Activated CD4-positive, alpha-beta T cell treated with anti-CD3 and anti-CD28 coated beads for 36 hours (primary cell): ENCODE results near the gene ANKS3. TPM values are rescaled to one million over a fixed set of nuclear protein-coding genes. Genes with fewer than 3 reads are reported as not detected.

Source experiments
- ATAC-seq: fragments of 200-7000 bp; cut with Tn5 transposase; one replicate; pipeline ENCODE4 v1.10.0; 2021; ENCODE audit warnings: mild to moderate bottlenecking, moderate library complexity
- CTCF ChIA-PET: fragments of 350-600 bp; sonication (Branson Sonifier 250); formaldehyde crosslinking; loops from one replicate; lab custom pipeline; 2021; ENCODE audit warnings: antibody characterized with exemption; lab: Charles Lee
- POLR2A ChIA-PET: fragments of 350-600 bp; sonication (Branson Sonifier 250); formaldehyde crosslinking; loops from one replicate; lab custom pipeline; 2021; ENCODE audit warnings: antibody characterized with exemption, inconsistent platforms; lab: Charles Lee
- DNase-seq: peaks from one replicate; pipeline ENCODE4 v3.0.0-alpha.2; 2020
- H3K27ac Mint-ChIP-seq: one replicate; pipeline ENCODE4 v1.8.0; 2021; ENCODE audit warnings: mixed read lengths
- H3K27me3 Mint-ChIP-seq: one replicate; pipeline ENCODE4 v1.8.0; 2021; ENCODE audit warnings: mixed read lengths
- H3K36me3 Mint-ChIP-seq: one replicate; pipeline ENCODE4 v1.8.0; 2021; ENCODE audit warnings: low read depth, mixed read lengths
- H3K4me1 Mint-ChIP-seq: one replicate; pipeline ENCODE4 v1.8.0; 2021; ENCODE audit warnings: mixed read lengths
- H3K4me3 Mint-ChIP-seq: one replicate; pipeline ENCODE4 v1.8.0; 2021; ENCODE audit warnings: mild to moderate bottlenecking, moderate library complexity, mixed read lengths
- H3K9me3 Mint-ChIP-seq: one replicate; pipeline ENCODE4 v1.8.0; 2021; ENCODE audit warnings: low read depth, mixed read lengths
- intact Hi-C, 2 experiments: fragments of 100-400 bp; cut with DNase I in 1 of 2; cut with micrococcal nuclease in 1 of 2; formaldehyde crosslinking; loops; one replicate each; pipeline versions ENCODE4 v1.14.2 to v1.15.1; 2022 to 2024; cut with DNase I, micrococcal nuclease
- total RNA-seq, 2 experiments: library from RNA; stranded (reverse); gene quantifications; one replicate each; pipeline ENCODE4 v1.2.3, GENCODE V29; 2021

Gene ANKS3, protein sequence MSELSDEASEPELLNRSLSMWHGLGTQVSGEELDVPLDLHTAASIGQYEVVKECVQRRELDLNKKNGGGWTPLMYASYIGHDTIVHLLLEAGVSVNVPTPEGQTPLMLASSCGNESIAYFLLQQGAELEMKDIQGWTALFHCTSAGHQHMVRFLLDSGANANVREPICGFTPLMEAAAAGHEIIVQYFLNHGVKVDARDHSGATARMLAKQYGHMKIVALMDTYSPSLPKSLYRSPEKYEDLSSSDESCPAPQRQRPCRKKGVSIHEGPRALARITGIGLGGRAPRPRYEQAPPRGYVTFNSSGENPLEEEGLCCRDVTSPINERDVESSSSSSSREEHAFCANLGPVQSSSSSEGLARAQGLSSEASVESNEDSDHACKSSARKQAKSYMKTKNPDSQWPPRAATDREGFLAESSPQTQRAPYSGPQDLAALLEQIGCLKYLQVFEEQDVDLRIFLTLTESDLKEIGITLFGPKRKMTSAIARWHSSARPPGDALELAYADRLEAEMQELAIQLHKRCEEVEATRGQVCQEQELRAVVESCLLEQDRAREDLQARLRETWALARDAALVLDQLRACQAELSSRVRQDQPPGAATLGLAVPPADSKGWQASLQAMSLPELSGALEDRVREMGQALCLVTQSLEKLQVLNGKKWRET
- total RNA-seq = 10 to 100 TPM; 12.1 to 14.1 TPM

- ATAC-seq (peak; percentile 82), DNase-seq (peak; percentile 88)
- Mint-ChIP-seq H3K27me3 (no peaks in the 10 kb centered on the region), H3K9me3 (no peaks in the 10 kb centered on the region), H3K4me1 (peaks cover 13% of the 10 kb centered on the region), H3K27ac (peak within 1 kb of the TSS; percentile 58), H3K36me3 (peaks cover 3% of the 10 kb centered on the region), H3K4me3 (peak within 1 kb of the TSS; percentile 86)
- CTCF ChIA-PET = interaction anchor here (0.6 to 1.8 kb wide), 12 partner anchors 9 to 480 kb away, joined by 3 to 7 read pairs (median 4); partner anchors contain the start of genes NUDT16L1 and ROGDI
- intact Hi-C loops = loop anchor here (1.0 to 2.0 kb wide), 21 partner anchors 33 to 854 kb away; partner anchors contain the start of genes MGRN1 (in 2 of the 2), NUDT16L1 (in 2 of the 2), ROGDI (in 2 of the 2) and ZNF500 (in 2 of the 2)
- POLR2A ChIA-PET = interaction anchor here (0.6 to 1.8 kb wide), 10 partner anchors 34 to 318 kb away, joined by 3 to 10 read pairs (median 5); partner anchors contain the start of genes MGRN1, NUDT16L1 and ROGDI
Measured at GRCh38 chr16:4734063-4734729, at the start of gene ANKS3, which contains the start of gene DNAAF8. Gene ANKS3 (minus strand): TSS chr16:4734271. CDS start chr16:4730149, 4,122 bp downstream. Gene DNAAF8 (plus strand): TSS chr16:4734537. CDS start chr16:4736515, 1,978 bp downstream.

DNA sequence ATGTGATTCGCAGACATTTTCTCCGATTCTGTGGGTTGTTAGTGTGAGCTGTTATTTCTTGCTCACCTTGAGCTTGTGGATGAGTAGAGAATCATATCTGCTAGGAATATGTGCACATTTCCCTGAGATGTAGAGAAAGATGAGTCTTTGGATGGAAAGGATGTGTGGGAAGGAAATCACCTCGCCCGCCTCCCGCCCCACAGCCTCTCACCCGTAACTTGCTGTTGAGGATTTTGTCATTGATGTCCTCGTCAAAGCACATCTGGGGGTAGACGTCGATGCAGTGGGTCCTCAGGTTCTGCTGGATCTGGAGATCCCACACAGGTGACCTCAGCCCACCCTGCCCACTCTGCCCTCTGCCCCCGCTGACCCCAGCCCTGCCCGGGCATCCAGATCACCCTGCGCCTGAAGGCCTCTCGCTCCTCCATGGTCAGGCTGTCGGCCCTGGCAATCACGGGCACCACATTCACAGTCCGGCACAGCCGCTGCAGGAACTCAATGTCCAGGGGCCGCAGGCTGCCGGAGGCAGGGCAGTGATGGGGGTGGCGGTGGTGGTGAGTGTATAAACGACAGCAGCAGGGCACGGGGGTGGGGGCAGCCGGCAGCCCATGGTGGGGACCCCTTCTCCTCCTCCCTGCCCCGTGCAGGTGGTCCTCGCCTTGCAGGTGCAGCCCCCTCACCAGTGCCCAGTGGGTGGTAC lies 49.3 kb upstream of the ANKS3 start:
- ChIA-PET CTCF (no interaction called here), POLR2A (no interaction called here)
- Mint-ChIP-seq H3K9me3 (no peaks in the 10 kb centered on the region), H3K4me1 (no peaks in the 10 kb centered on the region), H3K36me3 (no peaks in the 10 kb centered on the region), H3K27ac (no peak overlapping the region), H3K27me3 (no peaks in the 10 kb centered on the region), H3K4me3 (no peak overlapping the region)
- intact Hi-C loops = no loop called here
- DNase-seq = no peak
- ATAC-seq = no peak

DNA sequence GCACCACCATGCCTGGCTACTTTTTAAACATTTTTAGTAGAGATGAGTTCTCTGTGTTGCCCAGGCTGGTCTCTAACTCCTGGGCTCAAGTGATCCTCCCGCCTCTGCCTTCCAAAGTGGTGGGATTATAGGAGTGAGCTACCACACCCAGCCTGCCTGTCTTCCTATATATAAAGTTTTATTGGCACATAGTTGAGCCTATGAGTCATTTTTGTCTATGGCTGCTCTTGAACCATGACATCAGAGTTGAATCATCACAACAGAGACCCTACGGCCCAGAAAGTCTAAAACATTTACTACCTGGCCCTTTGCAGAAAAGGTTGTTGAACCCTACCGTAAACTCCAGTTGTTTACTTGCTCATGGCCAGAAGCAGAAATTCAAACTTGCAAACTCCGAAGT lies 46.2 kb upstream of the ANKS3 start:
- ATAC-seq = no peak
- H3K4me1 Mint-ChIP-seq = no peaks in the 10 kb centered on the region
- H3K9me3 Mint-ChIP-seq = no peaks in the 10 kb centered on the region
- POLR2A ChIA-PET = no interaction called here
- no peak overlapping the region for H3K4me3 Mint-ChIP-seq
- intact Hi-C loops = no loop called here
- no peak for DNase-seq
- H3K27me3 Mint-ChIP-seq = no peaks in the 10 kb centered on the region
- no peak overlapping the region for H3K27ac Mint-ChIP-seq
- CTCF ChIA-PET = no interaction called here
- no peaks in the 10 kb centered on the region for H3K36me3 Mint-ChIP-seq

- DNase-seq = no peak
- no peaks in the 10 kb centered on the region for H3K4me1 Mint-ChIP-seq
- H3K9me3 Mint-ChIP-seq = no peaks in the 10 kb centered on the region
- H3K27me3 Mint-ChIP-seq = no peaks in the 10 kb centered on the region
- ChIA-PET CTCF (no interaction called here), POLR2A (no interaction called here)
- no peak for ATAC-seq
- no peak overlapping the region for H3K4me3 Mint-ChIP-seq
- intact Hi-C loops = no loop called here
- no peak overlapping the region for H3K27ac Mint-ChIP-seq
- H3K36me3 Mint-ChIP-seq = no peaks in the 10 kb centered on the region
Measured at GRCh38 chr16:4778050-4778392, 44.0 kb upstream of the ANKS3 start.

GRCh38 chr16:4777339-4778049 lies 43.4 kb upstream of the ANKS3 start:
- intact Hi-C loops = no loop called here
- H3K4me3 Mint-ChIP-seq = no peak overlapping the region
- H3K9me3 Mint-ChIP-seq = no peaks in the 10 kb centered on the region
- ChIA-PET POLR2A (no interaction called here), CTCF (no interaction called here)
- no peaks in the 10 kb centered on the region for H3K27me3 Mint-ChIP-seq
- ATAC-seq (no peak), DNase-seq (no peak)
- no peaks in the 10 kb centered on the region for H3K4me1 Mint-ChIP-seq
- H3K36me3 Mint-ChIP-seq = no peaks in the 10 kb centered on the region
- H3K27ac Mint-ChIP-seq = no peak overlapping the region

DNA sequence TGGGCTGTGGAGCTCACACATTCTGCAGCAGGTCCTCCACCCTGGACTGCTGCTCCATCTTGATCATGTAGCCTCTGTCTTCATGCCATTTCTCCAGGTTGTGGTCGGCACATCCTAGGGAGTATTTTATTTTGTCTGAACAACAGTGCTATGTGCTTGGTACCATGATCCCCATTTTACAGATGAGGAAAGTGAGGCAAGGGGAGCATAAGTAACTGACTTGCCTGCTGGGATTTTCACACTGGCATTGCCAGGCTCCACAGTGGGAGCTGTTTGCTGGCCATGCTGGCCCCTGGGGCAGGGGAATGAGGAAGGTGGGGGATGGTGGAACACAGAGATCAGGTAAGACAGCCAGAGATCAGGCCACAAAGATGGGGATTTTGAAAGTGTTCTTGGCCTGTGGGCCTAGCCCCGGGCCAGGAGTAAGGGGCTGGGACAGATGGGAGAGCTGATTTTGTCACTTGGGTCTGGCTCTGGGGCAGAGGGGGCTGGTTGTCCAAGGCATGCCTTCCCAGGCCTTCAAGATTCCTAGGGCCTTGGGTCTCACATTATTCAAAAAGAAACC lies 42.2 kb upstream of the ANKS3 start:
- H3K9me3 Mint-ChIP-seq = no peaks in the 10 kb centered on the region
- intact Hi-C loops = no loop called here
- ATAC-seq (no peak), DNase-seq (no peak)
- no peaks in the 10 kb centered on the region for H3K4me1 Mint-ChIP-seq
- no peaks in the 10 kb centered on the region for H3K36me3 Mint-ChIP-seq
- H3K27ac Mint-ChIP-seq = no peak overlapping the region
- H3K4me3 Mint-ChIP-seq = no peak overlapping the region
- no peaks in the 10 kb centered on the region for H3K27me3 Mint-ChIP-seq
- ChIA-PET POLR2A (no interaction called here), CTCF (interaction anchor here (0.6 to 0.8 kb wide), 2 partner anchors 16 to 410 kb away, joined by 3 read pairs; no protein-coding TSS in a partner anchor)

GRCh38 chr16:4775005-4775404 lies 40.9 kb upstream of the ANKS3 start:
- no peak overlapping the region for H3K27ac Mint-ChIP-seq

DNA sequence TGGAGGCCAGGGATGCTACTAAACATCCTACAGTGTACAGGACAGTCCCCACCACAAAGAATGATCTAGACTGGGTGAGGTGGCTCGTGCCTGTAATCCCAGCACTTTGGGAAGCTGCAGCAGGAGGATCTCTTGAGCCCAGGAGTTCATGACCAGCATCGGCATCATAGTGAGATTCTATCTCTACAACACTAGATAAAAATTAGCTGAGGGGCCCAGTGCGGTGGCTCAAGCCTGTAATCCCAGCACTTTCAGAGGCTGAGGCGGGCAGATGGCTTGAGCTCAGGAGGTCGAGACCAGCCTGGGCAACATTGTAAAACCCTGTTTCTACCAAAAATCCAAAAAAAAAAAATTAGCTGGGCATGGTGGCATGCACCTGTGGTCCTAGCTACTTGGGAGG lies 38.3 kb upstream of the ANKS3 start:
- Mint-ChIP-seq H3K9me3 (no peaks in the 10 kb centered on the region), H3K4me3 (no peak overlapping the region), H3K4me1 (peaks cover 9% of the 10 kb centered on the region), H3K36me3 (no peaks in the 10 kb centered on the region), H3K27ac (no peak overlapping the region), H3K27me3 (no peaks in the 10 kb centered on the region)
- no peak for DNase-seq
- no peak for ATAC-seq
- ChIA-PET CTCF (interaction anchor here (0.6 kb wide), 1 partner anchor 72 kb away, joined by 5 read pairs; no protein-coding TSS in a partner anchor), POLR2A (no interaction called here)
- intact Hi-C loops = no loop called here

More at GRCh38 chr16:4775005-4775404, 40.9 kb upstream of the ANKS3 start:
- Mint-ChIP-seq H3K36me3 (no peaks in the 10 kb centered on the region), H3K4me3 (no peak overlapping the region), H3K9me3 (no peaks in the 10 kb centered on the region), H3K4me1 (no peaks in the 10 kb centered on the region), H3K27me3 (no peaks in the 10 kb centered on the region)
- ChIA-PET POLR2A (no interaction called here), CTCF (no interaction called here)
- intact Hi-C loops = no loop called here
- no peak for DNase-seq
- no peak for ATAC-seq

GRCh38 chr16:4771646-4772045 lies 37.6 kb upstream of the ANKS3 start:
- DNase-seq (no peak), ATAC-seq (no peak)
- peaks cover 11% of the 10 kb centered on the region for H3K4me1 Mint-ChIP-seq
- H3K36me3 Mint-ChIP-seq = no peaks in the 10 kb centered on the region
- POLR2A ChIA-PET = no interaction called here
- no peak overlapping the region for H3K27ac Mint-ChIP-seq
- H3K4me3 Mint-ChIP-seq = no peak overlapping the region
- CTCF ChIA-PET = interaction anchor here (0.6 kb wide), 1 partner anchor 71 kb away, joined by 5 read pairs; no protein-coding TSS in a partner anchor
- H3K27me3 Mint-ChIP-seq = no peaks in the 10 kb centered on the region
- H3K9me3 Mint-ChIP-seq = no peaks in the 10 kb centered on the region
- intact Hi-C loops = no loop called here

DNA sequence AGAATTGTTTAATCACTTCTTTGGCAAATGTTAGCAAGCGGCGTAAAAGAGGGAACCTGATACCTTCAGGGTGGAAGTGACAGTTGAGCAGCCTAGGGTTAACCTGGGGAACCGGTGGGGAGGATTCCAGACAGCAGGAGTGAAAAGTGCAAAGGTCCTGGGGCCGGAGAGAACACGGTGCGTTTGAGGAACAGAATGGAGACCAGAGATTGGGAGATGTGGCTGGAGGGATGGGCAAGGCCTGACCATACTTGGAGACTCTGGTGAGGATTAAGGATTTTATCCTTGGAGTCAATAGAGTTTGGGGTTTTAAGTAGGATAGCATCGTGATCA lies 35.2 kb upstream of the ANKS3 start:
- DNase-seq (no peak), ATAC-seq (no peak)
- ChIA-PET POLR2A (interaction anchor here (0.6 to 0.7 kb wide), 3 partner anchors 33 to 154 kb away, joined by 3 to 4 read pairs (median 3); partner anchors contain the start of gene ROGDI), CTCF (interaction anchor here (1.5 to 1.8 kb wide), 2 partner anchors 9 to 35 kb away, joined by 3 to 5 read pairs; partner anchors contain the start of genes ANKS3 and DNAAF8)
- Mint-ChIP-seq H3K27ac (peak overlapping the region; percentile 45), H3K9me3 (no peaks in the 10 kb centered on the region), H3K4me1 (peaks cover 19% of the 10 kb centered on the region), H3K27me3 (no peaks in the 10 kb centered on the region), H3K36me3 (peaks cover 7% of the 10 kb centered on the region), H3K4me3 (peak overlapping the region; percentile 89)
- intact Hi-C loops = loop anchor here (5.0 kb wide), 2 partner anchors 188 to 887 kb away; partner anchors contain the start of genes CREBBP (in 1 of the 2) and SEC14L5 (in 1 of the 2)
